Subcutaneous adipose tissue (tissue), 4 donors: ENCODE results near the gene WNT2B. TPM values are rescaled to one million over a fixed set of nuclear protein-coding genes. Genes with fewer than 3 reads are reported as not detected.

ENCODE experiments used
- CTCF ChIP-seq: fragments of 450-650 bp; IDR thresholded peaks from one replicate; pipeline ENCODE4 v1.5.1; 2016; ENCODE audit warnings: low read depth, mild to moderate bottlenecking, control low read depth, antibody characterized with exemption, moderate library complexity
- total RNA-seq, 4 donors: library from RNA; depleted of rRNA; stranded (reverse); fragments of >200 nt; gene quantifications; one replicate each; pipeline ENCODE4 v1.1.0, GENCODE V29; 2016

WNT2B gene
- 1 to 10 TPM; 3.6 to 7.5 (median 6.0) TPM for total RNA-seq

GRCh38 chr1:112508278-112509004 is at the start of gene WNT2B:
WNT2B (plus strand) TSS chr1:112508965; CDS start chr1:112509263, 298 bp downstream.
- no peak for TF ChIP-seq CTCF

- TF ChIP-seq CTCF = no peak
Measured at GRCh38 chr1:112460615-112461014, 48.1 kb upstream of the WNT2B start.

- TF ChIP-seq CTCF = no peak
Measured at GRCh38 chr1:112461200-112461871, 47.4 kb upstream of the WNT2B start.

GRCh38 chr1:112462953-112463279 is 45.8 kb upstream of the WNT2B start:
- TF ChIP-seq CTCF = no peak

- TF ChIP-seq CTCF = no peak
Measured at GRCh38 chr1:112464501-112464900, 44.3 kb upstream of the WNT2B start.

- TF ChIP-seq CTCF = no peak
Measured at GRCh38 chr1:112465122-112465521, 43.6 kb upstream of the WNT2B start.

GRCh38 chr1:112466078-112466660 is 42.6 kb upstream of the WNT2B start:
- no peak for TF ChIP-seq CTCF
